Spleen (tissue), 11 donors: ENCODE measurements around the gene MYLK4. TPM values are rescaled to one million over a fixed set of nuclear protein-coding genes. Genes with fewer than 3 reads are reported as not detected.

ENCODE experiments used
- DNase-seq: peaks from one replicate; pipeline ENCODE4 v3.0.0-alpha.2; 2020
- H3K27ac ChIP-seq, 8 donors: fragments of 200-600 bp; sonication (generic) in 7 of 8; 1 replicate in 4 of 8; 2 replicates in 4 of 8; pipeline versions ENCODE4 v1.5.0 to v1.8.0; 2016 to 2021; ENCODE audit warnings: inconsistent platforms in 4 of 8, mild to moderate bottlenecking in 4 of 8, moderate library complexity in 1 of 8
- H3K27me3 ChIP-seq, 7 donors: fragments of 200-600 bp; sonication (generic) in 6 of 7; replicated peaks in 1 of 7; 1 replicate in 4 of 7; 2 replicates in 3 of 7; pipeline versions ENCODE4 v1.5.0 to v1.8.0; 2016 to 2021; ENCODE audit warnings: inconsistent platforms in 3 of 7, mild to moderate bottlenecking in 1 of 7
- H3K36me3 ChIP-seq, 6 donors: fragments of 200-600 bp; sonication (generic) in 5 of 6; 1 replicate in 4 of 6; 2 replicates in 2 of 6; pipeline versions ENCODE4 v1.5.0 to v1.8.0; 2016 to 2021; ENCODE audit warnings: inconsistent platforms in 2 of 6
- H3K4me1 ChIP-seq, 6 donors: fragments of 200-600 bp; sonication (generic) in 5 of 6; 1 replicate in 3 of 6; 2 replicates in 3 of 6; pipeline versions ENCODE4 v1.5.0 to v1.8.0; 2016 to 2021; ENCODE audit warnings: inconsistent platforms in 3 of 6
- H3K4me3 ChIP-seq, 8 donors: fragments of 200-600 bp; sonication (generic) in 7 of 8; 1 replicate in 4 of 8; 2 replicates in 4 of 8; pipeline versions ENCODE4 v1.5.0 to v1.8.0; 2016 to 2021; ENCODE audit warnings: inconsistent platforms in 4 of 8, mild to moderate bottlenecking in 4 of 8, moderate library complexity in 2 of 8
- H3K9me3 ChIP-seq, 8 donors: fragments of 200-600 bp; sonication (generic) in 7 of 8; 1 replicate in 4 of 8; 2 replicates in 4 of 8; pipeline versions ENCODE4 v1.5.0 to v1.8.0; 2016 to 2021; ENCODE audit warnings: inconsistent platforms in 4 of 8
- CTCF ChIP-seq, 11 experiments: fragments of 200-600 bp in 7 of 11; fragments of 450-650 bp in 4 of 11; sonication (generic) in 4 of 11; IDR thresholded peaks in 8 of 11; conservative IDR thresholded peaks in 3 of 11; 1 replicate in 7 of 11; 2 replicates in 4 of 11; pipeline versions ENCODE4 v1.4.0 to v1.8.0; 2016 to 2021; ENCODE audit warnings: antibody characterized with exemption in 11 of 11, inconsistent platforms in 4 of 11, mild to moderate bottlenecking in 1 of 11
- POLR2A ChIP-seq, 3 donors: fragments of 450-650 bp; IDR thresholded peaks; one replicate each; pipeline ENCODE4 v1.5.1; 2017; ENCODE audit warnings: antibody characterized with exemption in 3 of 3, mild to moderate bottlenecking in 1 of 3
- POLR2AphosphoS5 ChIP-seq, 3 donors: sonication (generic); formaldehyde crosslinking; IDR thresholded peaks; one replicate each; pipeline ENCODE4 v1.5.1; 2017; ENCODE audit warnings: antibody characterized with exemption in 3 of 3
- WGBS, 5 donors: extraction: QIAGEN DNeasy Blood & Tissue Kit in 3 of 5; methylation state at CpG; one replicate each; pipeline versions ENCODE4 v1.1.5 to v1.1.7; 2013 to 2018; 5-methylcytosine and 5-hydroxymethylcytosine counted together
- intact Hi-C: fragments of 100-400 bp; cut with DNase I; formaldehyde crosslinking; loops from one replicate; pipeline ENCODE4 v1.15.0; 2023; ENCODE audit warnings: low total_unique reads
- polyA plus RNA-seq, 3 donors: library from polyadenylated mRNA; stranded (reverse); fragments of 200-250 nt; gene quantifications; one replicate each; pipeline ENCODE4 v1.2.1, GENCODE V29; 2013
- total RNA-seq, 7 donors: library from RNA; depleted of rRNA in 3 of 7; stranded (reverse); fragments of >200 nt in 3 of 7; fragmentation: NEBNext Ultra II Directional in 4 of 7; extraction: Animal tissue kit (Norgen Biotek cat#: 25700) in 4 of 7; gene quantifications; one replicate each; pipeline versions ENCODE4 v1.1.0 to v1.2.1, GENCODE V29; 2016 to 2021
- donor health status: healthy with polysubstance abuse.
- donor health status: DM: no; HTN: no; CAD: no; lungs with moderate emphysema.
- donor health status: DM: no; HTN: no; CAD: no.
- donor health status: Bipolar disorder and iron deficiency.
- donor health status: healthy.
- donor health status: DM: no; HTN: no; CAD: no.
- donor health status: DM: yes; HTN: yes; CAD: no.

MYLK4 gene
- total and polyA plus RNA-seq, 10 donors, result 0.21 to 1.9 (median 0.76) TPM

GRCh38 chr6:2775003-2775402 lies 24.3 kb upstream of the MYLK4 start:
- H3K27me3 ChIP-seq, result no peaks in the 10 kb centered on the region
- intact Hi-C loops, result no loop called here
- peaks cover 0 to 94% (median 33%) of the 10 kb centered on the region in 6 donors for H3K36me3 ChIP-seq
- peaks cover 0 to 60% (median 10%) of the 10 kb centered on the region in 6 donors for H3K4me1 ChIP-seq
- no peak for TF ChIP-seq POLR2A (IDR thresholded peaks at IDR 0.05)
- 88 to 92% (median 89%) methylated on average over 1 of the region's 1 CpG for WGBS, 5 donors
- H3K27ac ChIP-seq, result no peak overlapping the region
- H3K9me3 ChIP-seq, result no peaks in the 10 kb centered on the region
- H3K4me3 ChIP-seq, result no peak overlapping the region
- no peak for DNase-seq

- peaks cover 15 to 75% (median 24%) of the 10 kb centered on the region in 6 donors for H3K4me1 ChIP-seq
- no peak overlapping the region for H3K27ac ChIP-seq
- H3K4me3 ChIP-seq, result no peak overlapping the region
- no peaks in the 10 kb centered on the region for H3K9me3 ChIP-seq
- H3K27me3 ChIP-seq, result no peaks in the 10 kb centered on the region
- no peak for TF ChIP-seq CTCF (IDR thresholded peaks at IDR 0.05 in 8 of 11, conservative IDR thresholded peaks at IDR 0.05 in 3 of 11)
- TF ChIP-seq POLR2A (IDR thresholded peaks at IDR 0.05), result no peak
- TF ChIP-seq POLR2AphosphoS5 (IDR thresholded peaks at IDR 0.05), result no peak
- no peak for DNase-seq
- intact Hi-C loops, result no loop called here
- 58 to 95% (median 81%) methylated on average over 3 of the region's 3 CpGs for WGBS, 5 donors
- H3K36me3 ChIP-seq, result peaks cover 0 to 81% (median 22%) of the 10 kb centered on the region in 6 donors
Measured at GRCh38 chr6:2773449-2773848, 22.7 kb upstream of the MYLK4 start.

GRCh38 chr6:2772840-2773239 lies 22.1 kb upstream of the MYLK4 start:
- Histone ChIP-seq H3K27ac (no peak overlapping the region), H3K36me3 (peaks cover 0 to 74% (median 22%) of the 10 kb centered on the region in 6 donors), H3K4me3 (no peak overlapping the region), H3K9me3 (no peaks in the 10 kb centered on the region), H3K4me1 (peaks cover 21 to 81% (median 30%) of the 10 kb centered on the region in 6 donors), H3K27me3 (no peaks in the 10 kb centered on the region)
- DNase-seq, result no peak
- 88 to 94% (median 91%) methylated on average over 3 of the region's 3 CpGs for WGBS, 5 donors
- TF ChIP-seq POLR2A (IDR thresholded peaks at IDR 0.05), result no peak
- TF ChIP-seq POLR2AphosphoS5 (IDR thresholded peaks at IDR 0.05), result no peak
- TF ChIP-seq CTCF (IDR thresholded peaks at IDR 0.05 in 8 of 11, conservative IDR thresholded peaks at IDR 0.05 in 3 of 11), result no peak
- intact Hi-C loops, result no loop called here

- peaks cover 31 to 90% (median 44%) of the 10 kb centered on the region in 6 donors for H3K4me1 ChIP-seq
Measured at GRCh38 chr6:2771079-2771478, 20.4 kb upstream of the MYLK4 start.

More at GRCh38 chr6:2771079-2771478, 20.4 kb upstream of the MYLK4 start:
- no peak overlapping the region for H3K4me3 ChIP-seq
- 89 to 95% (median 93%) methylated on average over 2 to 4 of the region's 4 CpGs for WGBS, 5 donors
- no peaks in the 10 kb centered on the region for H3K27me3 ChIP-seq
- intact Hi-C loops, result no loop called here
- DNase-seq, result no peak
- H3K9me3 ChIP-seq, result no peaks in the 10 kb centered on the region
- no peak overlapping the region for H3K27ac ChIP-seq
- peaks cover 0 to 63% (median 21%) of the 10 kb centered on the region in 6 donors for H3K36me3 ChIP-seq
- no peak for TF ChIP-seq POLR2AphosphoS5 (IDR thresholded peaks at IDR 0.05)
- TF ChIP-seq CTCF (IDR thresholded peaks at IDR 0.05 in 8 of 11, conservative IDR thresholded peaks at IDR 0.05 in 3 of 11), result no peak
- no peak for TF ChIP-seq POLR2A (IDR thresholded peaks at IDR 0.05)
